Bronchial epithelial cell (primary cell): Measurements from ENCODE around the gene JMJD4. TPM values are rescaled to one million over a fixed set of nuclear protein-coding genes. Genes with fewer than 3 reads are reported as not detected.

Source experiments
- DNase-seq: peaks from one replicate; pipeline ENCODE4 v3.0.0-alpha.2; 2010; ENCODE audit warnings: low read depth
- FAIRE-seq: peaks from 2 replicates; lab custom pipeline; 2011; peaks lifted over from hg19 to GRCh38; lab: Jason Lieb, UNC
- H3K27me3 ChIP-seq: 2 replicates; pipeline ENCODE4 v1.5.1; 2011; ENCODE audit warnings: low read length; ENCODE audit not compliant: control insufficient read depth, insufficient read depth
- H3K36me3 ChIP-seq: 2 replicates; pipeline ENCODE4 v1.5.1; 2011; ENCODE audit warnings: low read length; ENCODE audit not compliant: control insufficient read depth, insufficient read depth
- H3K4me3 ChIP-seq: 2 replicates; pipeline ENCODE4 v1.5.1; 2011; ENCODE audit warnings: mild to moderate bottlenecking, low read depth, low read length, control low read depth
- CTCF ChIP-seq: IDR thresholded peaks from 2 replicates; pipeline ENCODE4 v1.5.1; 2011; ENCODE audit warnings: mild to moderate bottlenecking, moderate library complexity, low read length, control low read depth, inconsistent platforms; ENCODE audit not compliant: insufficient read depth, severe bottlenecking
- total RNA-seq: library from RNA; depleted of rRNA; stranded (reverse); fragments of >200 nt; gene quantifications from 2 replicates; pipeline ENCODE4 v1.2.1, GENCODE V29; 2014

Gene JMJD4
- total RNA-seq, 1 donor from 2014 or later: 27.9 TPM

GRCh38 chr1:227758366-227758765 lies 23.3 kb upstream of the JMJD4 start:
- H3K27me3 ChIP-seq: no peaks in the 10 kb centered on the region
- no peak for DNase-seq
- TF ChIP-seq CTCF: no peak
- H3K36me3 ChIP-seq: peaks cover 2% of the 10 kb centered on the region
- peak; percentile 23 for FAIRE-seq
- H3K4me3 ChIP-seq: no peak overlapping the region

- no peak for TF ChIP-seq CTCF
These were observed 22.7 kb upstream of the JMJD4 start for GRCh38 chr1:227757781-227758180.

GRCh38 chr1:227756172-227756959 lies 21.3 kb upstream of the JMJD4 start:
- FAIRE-seq (no peak), DNase-seq (no peak)
- Histone ChIP-seq H3K36me3 (peaks cover under 1% of the 10 kb centered on the region), H3K27me3 (no peaks in the 10 kb centered on the region), H3K4me3 (no peak overlapping the region)
- TF ChIP-seq CTCF: no peak

More at GRCh38 chr1:227757781-227758180, 22.7 kb upstream of the JMJD4 start:
- FAIRE-seq (no peak), DNase-seq (no peak)
- Histone ChIP-seq H3K27me3 (no peaks in the 10 kb centered on the region), H3K36me3 (peaks cover 2% of the 10 kb centered on the region), H3K4me3 (no peak overlapping the region)

GRCh38 chr1:227754958-227755357 lies 19.9 kb upstream of the JMJD4 start:
- FAIRE-seq: no peak
- peaks cover 3% of the 10 kb centered on the region for H3K36me3 ChIP-seq
- no peaks in the 10 kb centered on the region for H3K27me3 ChIP-seq
- no peak overlapping the region for H3K4me3 ChIP-seq
- DNase-seq: no peak
- no peak for TF ChIP-seq CTCF

GRCh38 chr1:227753999-227754711 lies 19.1 kb upstream of the JMJD4 start:
- H3K27me3 ChIP-seq: no peaks in the 10 kb centered on the region
- DNase-seq (no peak), FAIRE-seq (no peak)
- no peak overlapping the region for H3K4me3 ChIP-seq
- H3K36me3 ChIP-seq: peaks cover 3% of the 10 kb centered on the region
- TF ChIP-seq CTCF: no peak
